SKM-1 treated with dmso at 0.1 percent for 144 hours (cell line): ENCODE data around the gene DCAF10.
"Not testable (repeated sequence)": the region's sequence is repeated elsewhere in the genome, so short reads cannot be mapped to it uniquely, and the experiment has no call there.

ENCODE experiments used
- DNase-seq: peaks from one replicate; lab custom pipeline; 2025; ENCODE audit not compliant: unreplicated experiment; lab: John Stamatoyannopoulos, UW

DCAF10 gene, protein sequence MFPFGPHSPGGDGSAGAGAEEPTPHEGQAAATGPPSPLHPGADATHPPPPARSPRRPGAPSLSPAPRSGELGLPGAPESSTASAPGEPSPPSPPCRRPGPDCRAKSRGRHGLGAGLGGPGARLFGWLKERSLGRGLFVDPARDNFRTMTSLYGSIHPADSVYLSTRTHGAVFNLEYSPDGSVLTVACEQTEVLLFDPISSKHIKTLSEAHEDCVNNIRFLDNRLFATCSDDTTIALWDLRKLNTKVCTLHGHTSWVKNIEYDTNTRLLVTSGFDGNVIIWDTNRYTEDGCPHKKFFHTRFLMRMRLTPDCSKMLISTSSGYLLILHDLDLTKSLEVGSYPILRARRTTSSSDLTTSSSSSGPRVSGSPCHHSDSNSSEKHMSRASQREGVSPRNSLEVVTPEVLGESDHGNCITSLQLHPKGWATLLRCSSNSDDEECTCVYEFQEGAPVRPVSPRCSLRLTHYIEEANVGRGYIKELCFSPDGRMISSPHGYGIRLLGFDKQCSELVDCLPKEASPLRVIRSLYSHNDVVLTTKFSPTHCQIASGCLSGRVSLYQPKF

DNA sequence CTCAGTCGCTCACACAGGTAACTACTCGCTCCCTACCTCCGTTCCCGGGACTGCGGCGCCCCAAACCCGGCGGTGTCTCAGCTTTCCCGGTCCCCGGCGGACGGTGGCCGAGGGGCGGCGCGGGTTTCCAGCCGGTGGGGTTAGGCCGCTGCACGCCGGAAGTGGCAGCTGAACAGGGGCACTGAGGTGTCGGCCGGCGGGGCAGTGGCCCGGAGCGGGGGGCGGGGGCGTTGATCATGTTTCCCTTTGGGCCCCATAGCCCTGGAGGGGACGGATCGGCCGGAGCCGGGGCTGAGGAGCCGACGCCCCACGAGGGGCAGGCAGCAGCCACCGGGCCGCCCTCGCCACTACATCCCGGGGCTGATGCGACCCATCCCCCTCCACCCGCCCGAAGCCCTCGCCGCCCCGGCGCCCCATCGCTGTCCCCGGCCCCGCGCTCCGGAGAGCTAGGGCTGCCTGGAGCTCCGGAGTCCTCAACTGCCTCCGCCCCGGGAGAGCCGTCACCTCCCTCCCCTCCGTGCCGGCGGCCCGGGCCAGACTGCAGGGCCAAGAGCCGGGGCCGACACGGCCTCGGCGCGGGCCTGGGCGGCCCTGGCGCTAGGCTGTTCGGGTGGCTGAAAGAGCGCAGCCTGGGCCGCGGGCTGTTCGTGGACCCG lies at the start of gene DCAF10:
TSS of gene DCAF10 (plus strand) at position 167 of the 656 bp plus-strand sequence. CDS start at position 237, 70 bp downstream.
- peak; percentile 67 for DNase-seq

DNA sequence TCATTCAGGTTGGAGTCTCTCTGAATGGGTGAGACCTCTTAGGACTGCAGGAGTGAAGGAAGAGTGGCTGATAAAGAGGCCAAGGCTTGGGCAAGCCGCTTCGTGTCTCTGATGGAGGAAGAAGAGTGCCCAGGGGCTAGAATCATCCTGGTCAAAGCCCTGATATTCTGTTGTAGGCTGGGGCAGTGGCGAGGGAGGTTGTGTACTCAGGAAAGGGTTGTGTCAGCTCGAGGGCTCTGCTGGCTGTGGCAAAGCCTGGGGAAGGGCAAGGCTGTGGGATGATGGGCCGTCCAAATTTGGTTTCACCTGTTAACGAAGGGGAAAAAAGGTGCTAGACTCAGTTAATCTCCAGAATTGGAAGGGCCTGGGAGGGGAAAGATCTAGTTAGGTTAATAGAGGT lies 49.4 kb upstream of the DCAF10 start:
- no peak for DNase-seq

DNA sequence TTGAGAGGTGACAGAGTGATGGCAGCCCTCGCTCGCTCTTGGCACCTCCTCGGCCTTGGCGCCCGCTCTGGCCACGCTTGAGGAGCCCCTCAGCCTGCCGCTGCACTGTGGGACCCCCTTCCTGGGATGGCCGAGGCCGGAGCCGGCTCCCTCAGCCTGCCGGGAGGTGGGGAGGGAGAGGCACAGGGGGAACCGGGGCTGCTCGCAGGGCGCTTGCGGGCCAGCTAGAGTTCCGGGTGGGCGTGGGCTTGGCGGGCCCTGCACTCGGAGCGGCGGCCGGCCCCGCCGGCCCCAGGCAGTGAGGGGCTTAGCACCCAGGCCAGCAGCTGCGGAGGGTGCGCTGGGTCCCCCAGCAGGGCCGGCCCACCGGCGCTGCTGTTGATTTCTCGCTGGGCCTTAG lies 48.9 kb upstream of the DCAF10 start:
- not testable (repeated sequence) for DNase-seq

DNA sequence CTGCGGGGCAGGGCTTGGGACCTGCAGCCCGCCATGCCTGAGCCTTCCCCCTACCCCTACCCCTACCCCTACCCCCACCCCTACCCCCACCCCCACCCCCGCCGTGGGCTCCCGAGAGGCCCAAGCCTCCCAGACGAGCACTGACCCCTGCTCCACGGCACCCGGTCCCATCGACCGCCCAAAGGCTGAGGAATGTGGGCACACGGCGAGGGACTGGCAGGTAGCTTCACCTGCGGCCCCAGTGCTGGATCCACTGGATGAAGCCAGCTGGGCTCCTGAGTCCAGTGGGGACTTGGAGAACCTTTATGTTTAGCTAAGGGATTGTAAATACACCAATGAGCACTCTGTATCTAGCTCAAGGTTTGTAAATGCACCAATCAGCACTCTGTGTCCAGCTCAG lies 48.5 kb upstream of the DCAF10 start:
- not testable (repeated sequence) for DNase-seq

DNA sequence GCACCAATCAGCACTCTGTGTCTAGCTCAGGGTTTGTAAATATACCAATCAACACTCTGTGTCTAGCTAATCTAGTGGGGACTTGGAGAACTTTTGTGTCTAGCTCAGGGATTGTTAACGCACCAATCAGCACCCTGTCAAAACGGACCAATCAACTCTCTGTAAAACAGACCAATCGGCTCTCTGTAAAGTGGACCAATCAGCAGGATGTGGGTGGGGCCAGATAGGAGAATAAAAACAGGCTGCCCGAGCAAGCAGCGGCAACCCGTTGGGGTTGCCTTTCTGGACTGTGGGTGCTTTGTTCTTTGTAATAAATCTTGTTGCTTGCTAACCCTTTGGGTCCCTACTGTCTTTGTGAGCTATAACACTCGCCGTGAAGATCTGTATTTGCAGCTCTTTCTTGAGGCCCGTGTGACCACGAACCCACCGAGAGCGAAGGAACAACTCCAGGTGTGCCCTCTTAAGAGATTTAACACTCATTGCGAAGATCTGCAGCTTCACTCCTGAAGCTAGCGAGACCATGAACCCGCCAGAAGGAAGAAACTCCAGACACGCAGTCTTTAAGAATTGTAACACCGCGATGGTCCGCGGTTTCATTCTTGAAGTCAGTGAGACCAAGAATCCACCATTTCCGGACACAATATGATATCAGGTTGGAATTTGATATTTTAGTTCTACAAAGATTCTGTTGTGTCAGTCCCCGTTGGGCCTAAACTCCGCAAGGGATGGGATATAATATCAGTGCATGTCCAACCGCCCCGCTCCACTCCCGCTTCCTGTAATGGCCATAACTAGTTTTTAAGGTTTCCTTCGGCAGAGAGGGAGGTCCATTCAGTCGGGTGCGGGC lies 47.7 kb upstream of the DCAF10 start:
- DNase-seq, result no peak

DNA sequence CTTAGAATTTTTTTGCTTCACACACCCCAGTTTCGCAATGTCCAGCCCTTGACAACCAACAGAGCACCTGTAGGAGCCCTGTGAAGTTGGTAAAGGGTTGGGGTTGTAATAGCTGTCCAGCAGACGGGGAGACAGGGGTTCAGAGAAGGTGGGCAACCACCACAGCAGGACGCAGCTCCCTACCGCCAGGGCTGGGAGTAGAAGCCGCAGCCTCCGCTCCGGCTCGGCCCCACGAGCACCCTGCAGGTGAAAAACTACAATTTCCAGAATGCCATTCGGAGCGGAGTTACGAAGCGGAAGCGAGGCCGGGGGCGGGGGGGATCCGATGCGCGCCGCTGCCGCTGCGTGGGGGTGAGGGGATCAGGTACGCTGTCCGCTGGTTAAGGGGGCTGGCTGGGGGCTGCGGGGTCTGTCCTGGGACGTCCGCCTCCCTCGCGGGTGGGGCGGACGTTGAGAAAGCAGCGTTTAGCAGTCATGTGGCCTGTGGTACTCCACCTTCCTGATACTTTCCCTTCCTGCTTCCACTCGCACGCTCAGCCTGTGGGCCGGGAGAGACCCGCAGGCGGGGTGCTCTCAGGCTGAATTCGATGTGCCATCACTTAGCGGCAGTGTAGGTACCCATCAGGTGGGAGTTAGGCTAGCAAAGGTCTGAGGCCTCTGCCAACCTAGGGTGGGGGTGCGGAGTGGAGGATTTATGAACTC lies 47.0 kb upstream of the DCAF10 start, which contains the start of gene TRMT10B:
TSS of gene TRMT10B (plus strand) at position 317 of the 702 bp plus-strand sequence. CDS start 8,127 bp downstream, outside the sequence.
- peak; percentile 71 for DNase-seq

DNA sequence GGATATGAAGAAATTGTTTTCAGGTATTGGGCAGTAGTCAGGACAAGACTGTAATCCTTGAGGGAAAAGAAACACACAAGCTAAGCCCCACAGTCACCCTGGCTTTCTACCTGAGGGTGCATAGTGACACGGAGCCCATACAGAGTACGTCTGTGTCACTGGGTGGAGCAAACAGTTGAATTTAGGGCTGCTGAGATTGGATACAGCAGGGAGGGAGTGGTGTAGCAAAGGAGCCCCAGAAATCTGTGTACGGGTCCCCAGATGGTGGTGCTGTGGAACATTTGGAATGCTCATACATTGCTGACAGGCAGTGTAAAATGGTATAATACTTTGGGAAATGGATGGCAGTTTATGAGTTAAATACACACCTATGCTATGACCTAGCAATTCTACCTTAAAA lies 41.9 kb upstream of the DCAF10 start:
- DNase-seq, result no peak

DNA sequence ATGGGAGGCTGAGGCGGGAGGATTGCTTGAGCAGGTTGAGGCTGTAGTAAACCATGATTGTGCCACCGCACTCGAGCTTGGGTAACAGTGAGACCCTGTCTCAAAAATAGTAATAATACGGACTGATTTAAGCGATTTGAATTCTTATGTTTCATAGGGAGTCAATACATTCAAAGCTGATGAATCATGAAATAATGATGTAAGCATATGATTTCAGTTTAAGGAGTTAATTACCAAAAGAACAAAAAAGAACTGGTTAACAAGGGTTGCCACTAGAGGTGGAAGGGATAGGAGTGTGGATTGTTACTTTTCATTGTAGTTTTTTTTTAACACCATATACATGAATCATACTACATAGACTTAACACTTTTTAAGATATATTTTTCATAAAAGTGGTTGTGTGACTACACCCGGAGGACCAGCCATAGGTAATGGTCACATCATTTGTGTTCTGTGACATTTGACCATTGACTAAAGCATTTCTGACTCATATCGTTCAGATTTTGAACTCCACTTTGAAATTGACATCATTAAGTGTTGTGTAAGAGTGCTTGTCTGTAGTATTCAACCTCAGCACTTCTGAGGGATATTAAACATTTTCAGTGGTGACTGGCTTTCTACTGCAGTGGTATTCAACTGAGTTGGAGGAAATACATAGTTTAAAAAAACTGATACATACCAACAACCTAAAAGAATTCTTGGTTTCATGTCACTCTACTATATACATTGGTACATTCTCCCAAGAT lies 40.0 kb upstream of the DCAF10 start:
- DNase-seq, result no peak

DNA sequence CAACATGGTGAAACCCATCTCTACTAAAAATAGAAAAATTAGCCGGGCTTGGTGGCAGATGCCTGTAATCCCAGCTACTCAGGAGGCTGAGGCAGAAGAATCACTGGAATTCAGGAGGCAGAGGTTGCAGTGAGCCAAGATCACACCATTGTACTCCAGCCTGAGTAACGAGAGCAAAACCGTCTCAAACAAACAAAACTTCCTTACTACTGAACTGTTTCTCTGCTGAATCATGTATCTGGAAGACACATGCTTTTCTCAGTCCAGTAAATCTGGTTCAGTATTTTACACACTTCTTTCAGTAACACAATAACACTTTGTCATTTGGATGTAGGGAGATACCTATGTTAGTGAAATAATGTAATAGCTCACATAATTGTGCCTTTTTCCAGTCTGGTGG lies 39.1 kb upstream of the DCAF10 start:
- no peak for DNase-seq

DNA sequence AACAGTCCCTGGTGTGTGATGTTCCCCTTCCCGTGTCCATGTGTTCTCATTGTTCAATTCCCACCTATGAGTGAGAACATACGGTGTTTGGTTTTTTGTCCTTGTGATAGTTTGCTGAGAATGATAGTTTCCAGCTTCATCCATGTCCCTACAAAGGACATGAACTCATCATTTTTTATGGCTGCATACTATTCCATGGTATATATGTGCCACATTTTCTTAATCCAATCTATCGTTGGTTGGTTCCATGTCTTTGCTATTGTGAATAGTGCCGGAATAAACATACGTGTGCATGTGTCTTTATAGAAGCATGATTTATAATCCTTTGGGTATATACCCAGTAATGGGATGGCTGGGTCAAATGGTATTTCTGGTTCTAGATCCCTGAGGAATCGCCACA lies 35.3 kb upstream of the DCAF10 start:
- DNase-seq, result not testable (repeated sequence)

DNA sequence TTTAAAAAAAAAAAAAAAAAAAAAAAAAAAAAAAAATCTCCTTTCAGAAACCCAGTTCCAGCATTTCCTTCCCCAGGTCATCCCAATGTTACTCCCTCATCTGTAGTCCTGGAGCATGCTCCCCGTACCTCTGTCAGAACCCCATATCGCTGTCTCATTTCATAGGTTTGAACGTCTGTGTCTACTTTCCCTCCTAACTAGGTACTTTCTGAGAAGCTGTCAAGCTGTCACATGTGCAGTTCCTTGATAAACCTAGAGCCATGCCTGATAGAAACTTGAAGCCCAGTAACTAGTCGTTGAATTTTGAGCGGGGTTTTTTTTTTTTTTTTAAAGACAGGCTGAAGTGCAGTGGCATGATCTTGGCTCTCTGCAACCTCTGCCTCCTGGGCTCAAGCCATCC lies 31.3 kb upstream of the DCAF10 start:
- DNase-seq, result no peak

DNA sequence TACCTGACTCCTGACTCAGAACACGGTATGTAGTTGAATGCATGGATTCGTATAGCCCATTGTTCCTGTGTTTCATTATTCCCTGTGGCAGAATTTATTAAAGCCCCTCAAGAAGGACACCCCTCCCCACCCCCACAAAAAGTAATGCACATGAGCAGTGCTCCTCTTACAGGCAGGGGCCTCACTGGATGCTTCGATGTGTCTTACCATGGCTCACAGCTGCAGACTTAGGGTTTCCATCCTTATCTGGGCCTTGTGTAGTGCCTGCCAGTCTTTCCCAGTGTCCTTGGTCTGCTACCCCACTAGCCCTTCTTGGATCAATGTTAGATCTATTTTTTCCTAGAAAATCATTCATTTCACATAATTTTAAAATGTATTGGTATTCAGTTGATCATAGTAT lies 30.6 kb upstream of the DCAF10 start:
- DNase-seq, result no peak

DNA sequence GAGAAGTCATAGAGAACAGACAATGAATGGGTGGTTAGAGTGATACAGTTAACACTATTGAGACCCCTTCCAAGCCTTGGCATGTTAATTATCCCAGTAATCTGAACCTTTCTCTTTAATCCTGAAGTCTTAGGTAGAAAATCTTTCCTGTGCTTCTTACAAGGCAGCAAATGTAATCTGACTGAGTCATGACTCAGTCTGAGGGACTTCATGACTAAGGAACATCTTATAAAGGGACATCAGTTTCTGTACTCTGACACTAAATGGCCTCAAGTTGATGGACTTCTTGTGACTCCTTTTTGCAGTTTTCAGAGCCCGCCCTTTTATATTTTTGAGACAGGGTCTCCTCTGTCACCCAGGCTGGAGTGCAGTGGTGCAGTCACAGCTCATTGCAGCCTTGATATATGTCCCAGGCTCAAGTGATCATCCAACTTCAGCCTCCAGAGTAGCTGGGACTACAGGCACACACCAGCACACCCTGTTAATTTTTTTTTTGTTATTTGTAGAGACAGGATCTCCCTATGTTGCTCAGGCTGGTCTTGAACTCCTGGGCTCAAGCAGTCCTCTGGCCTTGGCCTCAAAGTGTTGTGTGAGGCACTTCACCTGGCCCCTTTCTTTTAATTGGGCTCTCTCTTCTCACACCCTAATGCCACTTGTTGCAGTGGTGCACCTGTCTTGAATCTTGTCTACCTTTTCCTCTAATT lies 25.2 kb upstream of the DCAF10 start:
- no peak for DNase-seq

DNA sequence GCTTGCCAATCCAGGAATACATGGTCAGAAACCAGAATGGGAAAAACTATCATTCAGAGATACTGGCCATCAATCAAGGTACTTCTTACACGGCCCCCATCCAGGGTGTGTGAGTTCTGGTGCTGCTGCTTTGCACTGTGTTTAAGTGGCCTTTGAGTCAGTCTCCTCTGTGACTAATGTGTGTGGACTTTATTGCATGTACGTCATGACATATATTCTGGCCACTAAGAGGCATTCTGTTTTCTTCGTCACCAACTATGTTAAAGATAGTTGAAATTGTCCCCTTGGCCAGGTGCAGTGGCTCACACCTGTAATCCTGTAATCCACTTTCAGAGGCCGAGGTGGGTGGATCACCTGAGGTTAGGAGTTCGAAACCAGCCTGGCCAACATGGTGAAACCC lies 24.3 kb upstream of the DCAF10 start:
- DNase-seq, result no peak

DNA sequence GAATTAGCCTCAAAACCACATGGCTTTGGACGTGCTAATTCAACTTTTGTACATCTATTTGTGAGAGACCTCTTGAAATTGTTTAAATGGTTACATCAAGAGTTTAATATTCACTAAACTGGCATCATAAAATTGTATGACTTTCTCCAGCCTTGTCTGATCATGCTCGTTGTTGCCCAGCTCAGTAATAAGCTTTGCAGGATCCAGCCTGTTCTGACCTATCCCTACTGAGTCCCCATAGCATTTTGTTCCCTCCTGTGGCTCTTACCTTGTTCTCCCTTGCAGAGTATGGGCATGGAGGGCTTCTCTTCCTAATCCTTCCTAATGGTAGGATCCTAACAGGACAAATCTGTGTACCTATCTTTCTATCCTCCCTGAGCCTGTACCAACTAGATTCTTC lies 22.1 kb upstream of the DCAF10 start:
- DNase-seq, result no peak

DNA sequence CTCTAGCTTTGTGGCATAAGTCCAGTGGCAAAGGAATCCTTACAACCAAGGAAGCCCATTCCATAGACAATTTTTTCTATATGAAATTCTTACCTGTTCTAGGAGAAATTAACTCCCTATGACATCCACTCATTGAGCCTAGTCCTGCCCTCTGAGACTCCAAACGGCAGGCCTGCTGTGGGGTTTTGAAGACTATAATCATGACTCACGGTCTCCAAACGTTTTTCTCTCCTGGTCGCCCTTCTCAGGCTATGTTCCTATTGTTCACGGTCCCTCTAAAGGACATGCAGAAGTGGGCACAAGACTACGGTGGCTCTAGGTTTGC lies 16.3 kb upstream of the DCAF10 start:
- DNase-seq, result no peak

DNA sequence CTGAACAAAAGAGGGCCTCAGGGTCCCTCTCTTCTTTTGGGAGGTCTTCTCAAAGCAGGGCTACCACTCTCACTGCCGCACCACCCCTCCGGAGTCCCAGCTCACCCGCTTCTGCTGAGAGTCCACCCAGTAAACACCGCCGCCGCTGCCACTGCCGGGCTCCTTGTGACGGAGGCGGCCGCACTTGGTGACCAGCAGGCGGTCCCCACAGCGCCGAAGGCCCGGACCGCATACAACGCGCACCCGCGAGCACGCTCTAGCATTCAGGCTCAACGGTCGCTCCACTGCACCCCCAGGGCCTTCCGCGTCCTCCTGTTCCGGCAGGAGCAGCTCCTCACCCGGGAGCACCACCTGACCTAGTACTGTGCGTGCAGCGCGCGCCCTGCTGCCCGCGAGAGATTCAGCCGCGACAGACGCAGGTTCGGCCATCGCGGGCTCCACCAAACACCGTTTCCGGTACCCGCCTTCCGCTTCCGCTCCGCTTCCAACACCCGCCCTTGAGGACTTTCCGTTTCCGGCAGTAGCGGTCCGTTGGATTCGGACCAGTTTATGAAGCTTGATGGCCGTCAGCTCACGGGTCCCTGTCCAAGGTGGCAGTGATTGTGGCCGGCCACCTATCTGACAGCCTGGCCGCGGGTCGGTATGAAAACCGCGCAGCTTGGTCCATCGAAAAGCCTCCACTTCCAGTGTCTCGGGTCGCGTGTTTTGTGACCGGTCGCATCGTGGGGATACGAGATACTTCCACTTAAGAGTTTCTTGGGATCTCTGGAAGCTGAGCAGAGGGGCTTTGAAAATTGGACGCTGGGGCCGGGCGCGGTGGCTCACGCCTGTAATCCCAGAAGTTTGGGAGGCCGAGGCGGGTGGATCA lies 15.7 kb upstream of the DCAF10 start, which contains the start of gene EXOSC3:
TSS of gene EXOSC3 (minus strand) at position 449 of the 868 bp plus-strand sequence. CDS start at position 429, 20 bp downstream.
- peak; percentile 91 for DNase-seq

DNA sequence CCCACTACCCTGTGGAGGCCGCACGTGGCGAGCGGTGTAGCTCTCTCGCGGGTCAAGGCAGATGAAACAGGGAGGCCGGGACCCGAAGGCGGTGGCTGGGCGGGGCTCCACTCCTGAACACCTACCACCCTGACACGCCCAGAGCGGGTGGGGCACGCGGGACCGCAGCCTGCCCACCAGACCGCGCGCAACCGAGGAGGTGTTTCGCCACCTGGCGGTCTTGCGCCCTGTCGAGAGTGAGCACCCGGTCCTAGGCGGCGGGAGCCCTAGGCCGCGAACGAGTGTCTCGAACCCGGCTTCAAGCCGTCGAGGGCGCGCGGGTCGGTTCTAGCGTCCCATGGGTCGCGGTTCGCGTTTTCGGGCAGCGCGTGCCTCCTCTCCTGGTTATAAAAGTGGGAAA lies 13.5 kb upstream of the DCAF10 start:
- no peak for DNase-seq
